ENCODE data around the gene ZC3HAV1. TPM values are rescaled to one million over a fixed set of nuclear protein-coding genes. Genes with fewer than 3 reads are reported as not detected.
A peak's percentile ranks its signal among the peaks of the same experiment; 100 is the strongest.

The ZC3HAV1 gene
- total RNA-seq, 4 donors from 2014 or later = 27.7 to 34.7 (median 29.2) TPM

DNA sequence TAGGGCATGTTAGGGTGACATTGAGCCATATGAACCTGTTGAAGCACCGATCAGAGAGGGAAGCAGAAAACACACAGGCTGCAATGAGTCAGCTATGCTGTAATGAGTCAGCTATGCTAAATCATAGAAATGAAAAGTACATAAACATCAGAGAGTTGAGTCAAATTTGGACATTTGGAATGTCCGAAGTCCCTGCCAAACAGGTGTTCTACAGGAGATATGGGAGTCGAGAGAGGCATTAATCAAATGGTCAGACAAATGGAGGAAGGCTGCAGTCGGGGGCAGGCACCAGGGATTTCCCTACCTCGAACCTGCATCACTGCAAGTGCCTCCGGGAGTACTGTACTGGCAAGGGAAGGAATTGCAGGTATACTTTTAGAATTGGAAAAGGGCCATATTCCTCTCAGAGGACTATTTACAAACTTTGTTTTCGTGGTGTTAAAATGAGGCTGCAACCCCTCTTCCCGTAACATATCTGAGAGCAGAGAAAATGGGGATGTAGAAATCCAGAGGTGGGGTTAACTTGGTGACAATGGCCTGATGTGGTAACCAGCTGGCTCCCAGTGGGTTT lies 8.8 kb upstream of the ZC3HAV1 start:
- peak overlapping the region in 2 of 4 donors; percentile 6 to 8 for H3K27ac ChIP-seq
- WGBS, 2 donors = 20 to 31% methylated on average over 8 of the region's 8 CpGs
- intact Hi-C loops (cut with DNase I) = no loop called here
- no peak for DNase-seq
- no peaks in the 10 kb centered on the region for H3K9me3 ChIP-seq
- peak overlapping the region in 1 of 4 donors; percentile 48 for H3K4me3 ChIP-seq
- H3K4me1 ChIP-seq = peaks cover 0 to 12% (median 6%) of the 10 kb centered on the region in 3 donors
- no peak for TF ChIP-seq POLR2A (IDR thresholded peaks at IDR 0.05)
- TF ChIP-seq, protein P1, sequence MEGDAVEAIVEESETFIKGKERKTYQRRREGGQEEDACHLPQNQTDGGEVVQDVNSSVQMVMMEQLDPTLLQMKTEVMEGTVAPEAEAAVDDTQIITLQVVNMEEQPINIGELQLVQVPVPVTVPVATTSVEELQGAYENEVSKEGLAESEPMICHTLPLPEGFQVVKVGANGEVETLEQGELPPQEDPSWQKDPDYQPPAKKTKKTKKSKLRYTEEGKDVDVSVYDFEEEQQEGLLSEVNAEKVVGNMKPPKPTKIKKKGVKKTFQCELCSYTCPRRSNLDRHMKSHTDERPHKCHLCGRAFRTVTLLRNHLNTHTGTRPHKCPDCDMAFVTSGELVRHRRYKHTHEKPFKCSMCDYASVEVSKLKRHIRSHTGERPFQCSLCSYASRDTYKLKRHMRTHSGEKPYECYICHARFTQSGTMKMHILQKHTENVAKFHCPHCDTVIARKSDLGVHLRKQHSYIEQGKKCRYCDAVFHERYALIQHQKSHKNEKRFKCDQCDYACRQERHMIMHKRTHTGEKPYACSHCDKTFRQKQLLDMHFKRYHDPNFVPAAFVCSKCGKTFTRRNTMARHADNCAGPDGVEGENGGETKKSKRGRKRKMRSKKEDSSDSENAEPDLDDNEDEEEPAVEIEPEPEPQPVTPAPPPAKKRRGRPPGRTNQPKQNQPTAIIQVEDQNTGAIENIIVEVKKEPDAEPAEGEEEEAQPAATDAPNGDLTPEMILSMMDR (IDR thresholded peaks at IDR 0.05) = peak in 2 of 6 experiments; percentile 12 to 44
- peaks cover 0 to 2% (median 0%) of the 10 kb centered on the region in 4 donors for H3K27me3 ChIP-seq
- H3K36me3 ChIP-seq = no peaks in the 10 kb centered on the region

DNA sequence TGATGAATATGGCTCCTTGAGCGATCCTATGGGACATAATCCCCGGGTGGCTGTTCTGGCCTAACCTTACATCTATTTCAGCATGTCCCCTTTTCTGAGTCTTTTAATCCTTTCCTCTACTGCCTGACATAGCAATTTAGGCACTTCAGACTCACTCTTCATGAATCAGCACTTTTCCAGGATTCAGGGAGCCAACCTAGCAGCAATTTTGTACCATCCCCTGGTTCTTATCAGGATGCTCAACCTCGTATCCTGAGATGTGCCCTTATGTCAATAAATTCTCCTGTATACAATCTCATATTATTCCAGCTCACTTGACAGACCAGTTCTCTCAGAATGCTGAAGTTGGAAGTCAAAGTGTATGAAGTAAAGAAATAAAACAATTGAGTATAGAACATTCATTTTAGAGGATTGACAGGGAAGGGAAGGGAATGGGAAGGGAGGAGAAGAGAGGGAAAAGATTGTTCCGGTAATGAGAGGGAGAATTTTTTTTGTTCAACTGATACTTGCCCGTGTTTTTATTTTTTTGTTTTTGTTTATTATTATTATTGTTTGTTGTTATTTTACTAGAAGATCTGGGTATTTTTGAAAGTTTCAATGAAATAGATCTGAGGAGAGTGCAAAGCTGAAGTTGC lies 8.2 kb upstream of the ZC3HAV1 start:
- WGBS, 2 donors = 63 to 66% methylated on average over 5 of the region's 5 CpGs
- no peaks in the 10 kb centered on the region for H3K9me3 ChIP-seq
- peaks cover 0 to 12% (median 6%) of the 10 kb centered on the region in 3 donors for H3K4me1 ChIP-seq
- no peak overlapping the region for H3K4me3 ChIP-seq
- no peaks in the 10 kb centered on the region for H3K27me3 ChIP-seq
- TF ChIP-seq, protein P1 (IDR thresholded peaks at IDR 0.05) = no peak
- no peak for TF ChIP-seq POLR2A (IDR thresholded peaks at IDR 0.05)
- intact Hi-C loops (cut with DNase I) = no loop called here
- no peak for DNase-seq
- no peaks in the 10 kb centered on the region for H3K36me3 ChIP-seq
- H3K27ac ChIP-seq = peak overlapping the region in 1 of 4 donors; percentile 6

DNA sequence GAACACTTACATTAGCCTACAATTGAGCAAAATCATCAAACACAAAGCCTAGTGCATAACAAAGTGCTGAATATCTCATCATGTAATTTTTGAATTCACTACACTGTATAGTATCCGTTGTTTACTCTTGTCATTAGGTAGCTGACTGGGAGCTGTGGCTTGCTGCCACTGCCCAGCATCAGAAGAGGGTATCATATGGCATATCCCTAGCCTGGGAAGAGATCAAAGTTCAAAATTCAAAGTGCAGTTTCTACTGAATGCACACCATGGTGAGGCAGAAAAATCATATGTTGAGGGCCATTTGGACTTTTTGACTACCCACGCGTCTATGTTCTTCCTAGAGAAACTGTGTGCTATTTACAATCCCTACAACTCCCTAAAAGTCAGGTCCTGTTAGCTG lies 7.5 kb upstream of the ZC3HAV1 start:
- intact Hi-C loops (cut with DNase I) = no loop called here
- Histone ChIP-seq H3K27ac (no peak overlapping the region), H3K9me3 (no peaks in the 10 kb centered on the region), H3K4me3 (no peak overlapping the region), H3K27me3 (no peaks in the 10 kb centered on the region), H3K36me3 (no peaks in the 10 kb centered on the region), H3K4me1 (peaks cover 0 to 20% (median 6%) of the 10 kb centered on the region in 3 donors)
- no peak for DNase-seq
- no peak for TF ChIP-seq POLR2A (IDR thresholded peaks at IDR 0.05)
- TF ChIP-seq, protein P1 (IDR thresholded peaks at IDR 0.05) = no peak
- WGBS, 2 donors = 90 to 96% methylated on average over 3 of the region's 3 CpGs

DNA sequence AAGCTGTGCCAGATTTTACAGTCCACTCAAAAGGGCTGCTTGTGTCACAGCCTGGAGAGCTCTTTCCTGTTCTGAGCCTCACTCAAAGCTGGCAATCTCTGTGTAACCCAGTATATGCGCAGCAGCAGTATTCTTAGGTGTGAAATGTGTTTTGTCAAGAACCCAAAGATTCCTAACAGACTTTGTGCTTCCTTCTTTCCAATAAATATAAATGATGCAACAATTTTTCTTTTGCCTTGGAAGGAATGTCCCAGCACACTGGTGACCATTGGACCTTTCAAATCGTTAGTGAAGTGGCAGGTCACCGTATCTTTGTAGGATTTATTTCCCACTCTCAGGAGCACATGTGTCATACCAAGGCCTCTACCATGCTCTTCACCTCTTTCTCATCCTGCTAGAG lies 5.6 kb upstream of the ZC3HAV1 start:
- peaks cover 6 to 38% (median 16%) of the 10 kb centered on the region in 3 donors for H3K4me1 ChIP-seq
- no peaks in the 10 kb centered on the region for H3K9me3 ChIP-seq
- 91 to 92% methylated on average over 3 of the region's 3 CpGs for WGBS, 2 donors
- no peak for TF ChIP-seq POLR2A (IDR thresholded peaks at IDR 0.05)
- TF ChIP-seq, protein P1 (IDR thresholded peaks at IDR 0.05) = no peak
- DNase-seq = no peak
- no peak overlapping the region for H3K27ac ChIP-seq
- H3K27me3 ChIP-seq = no peaks in the 10 kb centered on the region
- no peaks in the 10 kb centered on the region for H3K36me3 ChIP-seq
- intact Hi-C loops (cut with DNase I) = no loop called here
- no peak overlapping the region for H3K4me3 ChIP-seq

DNA sequence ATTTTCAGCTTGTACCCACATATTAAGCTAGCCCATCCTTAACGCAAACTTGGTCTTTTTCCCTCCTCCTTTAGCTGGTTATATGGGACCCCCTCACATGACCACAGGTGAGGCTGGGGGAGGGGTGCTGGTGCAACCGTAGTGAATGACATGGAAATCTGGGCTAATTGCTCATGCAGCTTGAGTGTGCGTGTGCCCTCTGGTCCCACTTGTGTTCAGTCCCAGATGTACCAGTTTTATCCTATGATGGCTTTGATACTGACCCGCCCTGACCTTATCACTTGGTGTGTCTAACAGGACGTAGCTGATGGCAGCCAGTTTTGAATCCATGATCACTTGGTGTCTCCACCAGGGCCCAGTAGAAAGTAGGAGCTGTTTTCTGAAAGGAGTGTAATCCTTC lies 5.1 kb upstream of the ZC3HAV1 start:
- Histone ChIP-seq H3K27ac (no peak overlapping the region), H3K36me3 (no peaks in the 10 kb centered on the region), H3K4me3 (no peak overlapping the region), H3K4me1 (peaks cover 8 to 41% (median 16%) of the 10 kb centered on the region in 3 donors), H3K9me3 (no peaks in the 10 kb centered on the region), H3K27me3 (no peaks in the 10 kb centered on the region)
- whole genome bisulfite sequencing, 2 donors = 78 to 91% methylated on average over 4 to 5 of the region's 5 CpGs
- intact Hi-C loops (cut with DNase I) = no loop called here
- no peak for DNase-seq
- no peak for TF ChIP-seq POLR2A (IDR thresholded peaks at IDR 0.05)
- TF ChIP-seq, protein P1 (IDR thresholded peaks at IDR 0.05) = no peak
